ENCODE results near the gene RNF215.
A peak's percentile ranks its signal among the peaks of the same experiment; 100 is the strongest.

DNA sequence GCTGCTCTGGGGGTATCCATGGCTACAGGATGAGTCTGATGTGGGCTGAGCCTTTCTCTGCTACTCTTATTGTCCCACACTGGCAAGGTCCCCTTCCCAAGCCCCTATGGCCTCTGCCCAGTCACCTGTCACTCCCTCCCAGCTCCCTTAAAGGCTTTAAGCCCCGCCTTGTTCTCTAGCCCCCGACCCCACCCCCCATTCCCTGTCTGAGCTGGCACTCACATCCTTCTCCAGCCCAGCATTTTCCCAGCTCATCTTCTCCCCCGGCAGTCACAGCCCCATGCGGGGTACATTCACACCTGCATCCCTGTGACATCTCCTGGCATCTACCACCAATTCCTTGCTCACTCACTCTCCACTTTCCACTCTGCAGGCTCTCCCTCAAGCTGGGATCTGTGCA lies 42.7 kb upstream of the RNF215 start:
- TF ChIP-seq, protein P1, sequence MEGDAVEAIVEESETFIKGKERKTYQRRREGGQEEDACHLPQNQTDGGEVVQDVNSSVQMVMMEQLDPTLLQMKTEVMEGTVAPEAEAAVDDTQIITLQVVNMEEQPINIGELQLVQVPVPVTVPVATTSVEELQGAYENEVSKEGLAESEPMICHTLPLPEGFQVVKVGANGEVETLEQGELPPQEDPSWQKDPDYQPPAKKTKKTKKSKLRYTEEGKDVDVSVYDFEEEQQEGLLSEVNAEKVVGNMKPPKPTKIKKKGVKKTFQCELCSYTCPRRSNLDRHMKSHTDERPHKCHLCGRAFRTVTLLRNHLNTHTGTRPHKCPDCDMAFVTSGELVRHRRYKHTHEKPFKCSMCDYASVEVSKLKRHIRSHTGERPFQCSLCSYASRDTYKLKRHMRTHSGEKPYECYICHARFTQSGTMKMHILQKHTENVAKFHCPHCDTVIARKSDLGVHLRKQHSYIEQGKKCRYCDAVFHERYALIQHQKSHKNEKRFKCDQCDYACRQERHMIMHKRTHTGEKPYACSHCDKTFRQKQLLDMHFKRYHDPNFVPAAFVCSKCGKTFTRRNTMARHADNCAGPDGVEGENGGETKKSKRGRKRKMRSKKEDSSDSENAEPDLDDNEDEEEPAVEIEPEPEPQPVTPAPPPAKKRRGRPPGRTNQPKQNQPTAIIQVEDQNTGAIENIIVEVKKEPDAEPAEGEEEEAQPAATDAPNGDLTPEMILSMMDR (IDR thresholded peaks at IDR 0.05; ENCODE audit: extremely low read depth in 1 of 2, insufficient read depth in 1 of 2, low read depth in 1 of 2, low read length in 2 of 2), result no peak
- TF ChIP-seq POLR2AphosphoS5 (IDR thresholded peaks at IDR 0.05; ENCODE audit: insufficient read depth, low read depth, low read length) (peak; percentile 2), FOS (IDR thresholded peaks at IDR 0.05; ENCODE audit: borderline replicate concordance, insufficient read depth, low read length) (no peak), GATA2 (IDR thresholded peaks at IDR 0.05; ENCODE audit: insufficient read depth, insufficient read length, low read depth, low read length) (no peak), POLR2A (IDR thresholded peaks at IDR 0.05; ENCODE audit: low read depth, low read length) (no peak)
- TF ChIP-seq, protein P2, sequence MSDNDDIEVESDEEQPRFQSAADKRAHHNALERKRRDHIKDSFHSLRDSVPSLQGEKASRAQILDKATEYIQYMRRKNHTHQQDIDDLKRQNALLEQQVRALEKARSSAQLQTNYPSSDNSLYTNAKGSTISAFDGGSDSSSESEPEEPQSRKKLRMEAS (IDR thresholded peaks at IDR 0.05; ENCODE audit: insufficient read depth, insufficient read length), result no peak
